Cortex of kidney (tissue), 1 donor: ENCODE data around the gene TNFSF9.
"Not testable (repeated sequence)": the region's sequence is repeated elsewhere in the genome, so short reads cannot be mapped to it uniquely, and the experiment has no call there.

Experiments used
- DNase-seq: peaks from one replicate; lab custom pipeline; 2025; lab: John Stamatoyannopoulos, UW

Gene TNFSF9

GRCh38 chr19:6508028-6508771 is 22.6 kb upstream of the TNFSF9 start:
- DNase-seq, result not testable (repeated sequence)

DNA sequence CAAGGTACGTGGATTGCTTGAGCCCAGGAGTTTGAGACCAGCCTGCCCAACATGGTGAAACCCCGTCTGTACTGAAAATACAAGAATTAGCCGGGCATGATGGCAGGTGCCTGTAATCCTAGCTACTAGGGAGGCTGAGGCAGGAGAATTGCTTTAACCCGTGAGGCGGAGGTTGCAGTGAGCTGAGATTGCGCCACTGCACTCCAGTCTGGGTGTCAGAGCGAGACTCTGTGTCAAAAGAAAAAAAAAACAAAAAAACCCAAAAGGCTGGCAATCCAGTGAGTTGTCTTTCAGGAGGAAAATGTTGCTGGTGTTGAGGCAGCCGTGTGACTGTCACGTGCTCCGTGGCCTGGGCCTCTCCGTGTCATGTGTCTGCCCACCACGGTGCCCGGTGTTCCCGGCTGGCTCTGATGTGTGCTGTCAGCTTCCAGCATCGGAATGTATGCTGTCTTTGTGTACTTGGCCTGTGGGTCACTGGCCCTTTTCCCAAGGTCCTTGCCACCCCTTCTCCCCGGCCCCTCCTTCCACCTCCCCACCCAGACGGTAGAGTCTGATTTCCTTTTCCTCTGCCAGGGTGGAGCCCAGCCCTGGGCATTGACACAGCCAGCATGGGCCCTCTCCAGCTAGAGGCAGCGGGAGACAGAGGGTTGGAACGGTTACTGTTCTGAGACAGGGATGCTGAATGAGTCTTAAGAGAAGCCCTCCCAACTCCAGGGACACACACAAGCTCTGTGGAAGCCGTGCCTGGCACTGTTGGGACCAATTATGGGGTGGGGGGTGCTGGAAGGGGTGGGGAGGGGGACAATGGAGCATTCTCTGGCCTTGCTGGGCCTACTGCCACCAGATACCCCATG is 21.5 kb upstream of the TNFSF9 start:
- no peak for DNase-seq

DNA sequence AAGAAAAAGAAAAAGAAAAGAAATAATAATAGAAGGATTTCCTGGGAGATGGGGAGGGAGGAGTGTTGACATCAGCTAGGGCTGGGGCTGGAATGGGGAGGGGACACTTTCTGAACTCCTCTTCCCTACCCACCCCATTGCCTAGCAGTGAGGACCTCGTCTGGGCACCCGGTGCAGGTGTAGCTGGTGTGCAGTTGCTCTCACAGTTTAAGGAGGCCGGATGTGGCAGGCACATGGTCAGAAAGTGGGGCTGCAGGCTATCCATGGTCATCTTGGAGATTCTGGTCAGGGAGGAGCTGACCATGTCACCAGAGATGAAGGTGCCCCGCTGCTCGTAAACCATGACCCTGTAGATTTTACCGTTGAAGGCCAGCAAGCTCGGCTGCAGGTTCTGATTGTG is 20.2 kb upstream of the TNFSF9 start:
- no peak for DNase-seq

- no peak for DNase-seq
These were observed 16.7 kb upstream of the TNFSF9 start for GRCh38 chr19:6514089-6514488.

GRCh38 chr19:6514926-6515544 is 15.8 kb upstream of the TNFSF9 start:
- DNase-seq, result no peak

- no peak for DNase-seq
These were observed 14.7 kb upstream of the TNFSF9 start for GRCh38 chr19:6516018-6516658.

DNA sequence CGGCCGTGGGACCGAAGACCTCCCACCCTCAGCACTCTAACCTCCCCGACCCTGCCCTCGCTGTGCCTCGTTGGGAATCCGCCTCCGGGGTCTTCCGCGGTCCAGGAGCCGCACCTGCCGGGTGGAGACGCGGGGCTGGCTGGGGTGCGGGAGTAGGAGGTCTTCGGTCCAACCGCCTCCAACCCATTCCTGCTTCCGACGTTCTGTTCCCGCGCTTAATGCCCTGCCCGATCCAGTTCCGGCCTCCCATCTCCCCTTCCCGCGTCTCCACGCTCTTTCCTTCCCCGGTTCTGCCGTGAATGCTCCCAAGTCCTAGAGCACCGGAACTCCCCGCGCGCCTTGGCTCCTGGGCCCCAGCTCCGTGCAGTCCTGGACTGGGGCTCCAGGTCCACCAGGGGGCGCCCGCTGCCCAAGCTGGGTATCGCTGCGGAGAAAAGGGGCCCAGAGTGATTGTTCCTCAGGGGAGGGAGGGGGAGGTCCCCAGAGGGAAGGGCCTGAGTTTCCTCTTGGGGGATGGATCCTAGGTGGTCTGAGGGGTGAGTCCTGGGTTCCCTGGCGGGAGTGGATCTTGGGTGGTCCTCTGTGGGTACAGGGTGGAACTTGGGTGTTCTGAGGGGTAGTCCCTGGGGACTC is 14.1 kb upstream of the TNFSF9 start:
- DNase-seq, result no peak

DNA sequence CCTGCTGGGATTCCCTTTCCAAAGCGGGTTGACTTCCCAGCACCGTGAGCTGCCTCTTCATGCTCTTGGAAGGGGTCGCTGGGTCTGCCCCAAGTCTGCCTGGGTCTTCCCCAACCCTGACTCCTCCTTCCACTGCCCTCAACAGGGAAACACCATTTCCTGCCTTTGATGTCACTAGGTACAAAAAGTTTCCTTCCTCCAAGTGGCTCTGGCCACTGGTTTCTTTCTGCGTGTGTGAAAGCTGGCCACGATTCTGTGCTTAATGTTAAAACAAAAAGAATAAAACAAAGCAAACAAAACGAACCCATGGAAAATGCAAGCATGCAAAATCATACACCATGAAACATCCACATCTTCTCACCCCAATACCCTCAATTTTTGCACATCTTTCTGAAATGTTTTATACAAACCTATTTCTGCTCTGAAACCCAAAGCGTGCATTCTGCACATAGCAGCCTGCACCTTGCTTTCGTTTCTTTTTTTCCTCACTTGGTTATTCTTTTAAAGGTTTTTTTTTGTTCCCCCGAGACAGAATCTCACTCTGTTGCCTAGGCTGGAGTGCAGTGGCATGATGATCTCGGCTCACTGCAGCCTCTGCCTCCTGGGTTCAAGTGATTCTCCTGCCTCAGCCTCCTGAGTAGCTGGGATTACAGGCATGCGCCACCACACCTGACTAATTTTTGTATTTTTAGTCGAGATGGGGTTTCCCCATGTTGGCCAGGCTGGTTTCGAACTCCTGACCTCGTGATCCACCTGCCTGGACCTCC is 12.5 kb upstream of the TNFSF9 start:
- DNase-seq, result no peak

DNA sequence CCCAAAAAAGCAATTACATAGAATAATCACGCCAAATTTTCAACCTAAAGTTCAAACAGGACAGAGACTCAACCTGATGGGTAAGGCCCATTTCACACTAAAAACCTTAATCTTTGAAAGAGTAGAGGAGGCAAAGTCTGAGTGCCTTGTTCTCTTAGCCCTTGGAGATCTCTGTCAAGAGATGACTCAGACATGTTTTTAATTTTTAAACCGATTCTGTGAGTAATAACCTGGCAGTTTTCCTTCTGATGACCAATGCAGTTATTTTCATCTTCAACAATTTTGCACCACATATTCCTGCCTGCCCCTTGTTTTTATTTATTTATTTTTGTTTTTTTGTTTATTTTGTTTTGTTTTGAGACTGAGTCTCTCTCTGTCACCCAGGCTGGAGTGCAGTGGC is 11.5 kb upstream of the TNFSF9 start:
- no peak for DNase-seq

GRCh38 chr19:6521718-6522646 is 8.8 kb upstream of the TNFSF9 start:
- DNase-seq, result no peak

- no peak for DNase-seq
These were observed 8.1 kb upstream of the TNFSF9 start for GRCh38 chr19:6522712-6523111.

DNA sequence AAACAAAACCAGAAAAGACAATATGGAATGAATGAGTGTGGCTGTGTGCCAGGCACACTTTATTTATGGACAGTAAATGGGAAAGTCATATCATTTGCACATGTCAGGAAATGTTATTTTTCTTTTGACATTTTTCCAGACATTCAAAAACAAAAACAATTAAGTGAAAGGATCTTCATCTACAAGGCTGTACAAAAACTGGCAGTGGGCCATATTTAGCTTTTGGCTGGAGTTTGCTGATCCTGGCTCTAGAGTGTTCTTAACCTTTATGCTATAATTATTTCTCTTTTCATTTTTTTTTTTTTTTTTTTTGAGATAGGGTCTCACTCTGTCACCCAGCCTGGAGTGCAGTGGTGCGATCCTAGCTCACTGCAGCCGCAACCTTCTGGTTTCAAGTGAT is 6.5 kb upstream of the TNFSF9 start:
- DNase-seq, result no peak

DNA sequence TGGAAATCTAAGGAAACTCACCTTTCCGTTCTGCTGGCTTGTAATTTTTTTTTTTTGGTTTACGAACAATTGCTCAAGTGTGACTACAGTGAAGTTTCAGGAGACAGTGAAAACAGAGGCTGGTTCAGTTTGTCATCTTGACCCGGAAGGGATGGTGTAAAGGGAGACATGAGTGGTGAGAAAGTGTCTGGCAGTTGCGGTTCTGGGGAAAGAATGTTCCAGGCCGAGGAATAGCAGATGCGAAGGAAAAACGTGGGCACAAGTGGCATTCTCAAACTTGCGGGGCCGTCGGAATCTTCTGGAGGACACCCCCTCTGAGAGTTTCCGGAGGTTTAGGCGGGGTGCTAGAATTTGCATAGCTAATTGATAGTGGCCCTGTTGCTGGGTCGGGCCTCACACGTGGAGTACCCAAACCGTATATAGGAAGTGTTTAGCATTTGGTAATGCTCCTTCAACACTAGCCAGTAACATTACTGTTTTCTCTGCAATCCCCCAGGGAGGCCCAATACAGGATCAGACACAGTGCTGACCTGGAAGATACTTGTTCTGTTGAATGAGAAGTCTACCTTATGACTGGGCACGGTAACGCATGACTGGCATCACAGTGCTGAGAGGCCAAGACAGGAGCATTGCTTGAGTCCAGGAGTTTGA is 2.8 kb upstream of the TNFSF9 start:
- no peak for DNase-seq

- no peak for DNase-seq
These were observed 2.2 kb upstream of the TNFSF9 start for GRCh38 chr19:6528544-6529121.

GRCh38 chr19:6529351-6529750 is 1.5 kb upstream of the TNFSF9 start:
- DNase-seq, result no peak

GRCh38 chr19:6529937-6530385 is 865 bp upstream of the TNFSF9 start:
- DNase-seq, result no peak

- DNase-seq, result no peak
These were observed 533 bp downstream of the TNFSF9 start for GRCh38 chr19:6531163-6531955.

- no peak for DNase-seq
These were observed 1.1 kb downstream of the TNFSF9 start for GRCh38 chr19:6531956-6532243.
